HG02943 (cell line): ENCODE measurements around the gene STON1.
"Not testable (repeated sequence)": the region's sequence is repeated elsewhere in the genome, so short reads cannot be mapped to it uniquely, and the experiment has no call there.

Experiments used
- ATAC-seq: cut with Tn5 transposase; IDR thresholded peaks from one replicate; pipeline ENCODE4 v1.9.1; 2021; ENCODE audit warnings: mild to moderate bottlenecking, low read depth, moderate library complexity; ENCODE audit not compliant: unreplicated experiment

The STON1 gene, protein sequence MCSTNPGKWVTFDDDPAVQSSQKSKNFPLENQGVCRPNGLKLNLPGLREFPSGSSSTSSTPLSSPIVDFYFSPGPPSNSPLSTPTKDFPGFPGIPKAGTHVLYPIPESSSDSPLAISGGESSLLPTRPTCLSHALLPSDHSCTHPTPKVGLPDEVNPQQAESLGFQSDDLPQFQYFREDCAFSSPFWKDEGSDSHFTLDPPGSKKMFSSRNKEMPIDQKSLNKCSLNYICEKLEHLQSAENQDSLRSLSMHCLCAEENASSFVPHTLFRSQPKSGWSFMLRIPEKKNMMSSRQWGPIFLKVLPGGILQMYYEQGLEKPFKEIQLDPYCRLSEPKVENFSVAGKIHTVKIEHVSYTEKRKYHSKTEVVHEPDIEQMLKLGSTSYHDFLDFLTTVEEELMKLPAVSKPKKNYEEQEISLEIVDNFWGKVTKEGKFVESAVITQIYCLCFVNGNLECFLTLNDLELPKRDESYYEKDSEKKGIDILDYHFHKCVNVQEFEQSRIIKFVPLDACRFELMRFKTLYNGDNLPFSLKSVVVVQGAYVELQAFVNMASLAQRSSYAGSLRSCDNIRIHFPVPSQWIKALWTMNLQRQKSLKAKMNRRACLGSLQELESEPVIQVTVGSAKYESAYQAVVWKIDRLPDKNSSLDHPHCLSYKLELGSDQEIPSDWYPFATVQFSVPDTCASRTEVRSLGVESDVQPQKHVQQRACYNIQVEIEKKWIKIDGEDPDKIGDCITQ

DNA sequence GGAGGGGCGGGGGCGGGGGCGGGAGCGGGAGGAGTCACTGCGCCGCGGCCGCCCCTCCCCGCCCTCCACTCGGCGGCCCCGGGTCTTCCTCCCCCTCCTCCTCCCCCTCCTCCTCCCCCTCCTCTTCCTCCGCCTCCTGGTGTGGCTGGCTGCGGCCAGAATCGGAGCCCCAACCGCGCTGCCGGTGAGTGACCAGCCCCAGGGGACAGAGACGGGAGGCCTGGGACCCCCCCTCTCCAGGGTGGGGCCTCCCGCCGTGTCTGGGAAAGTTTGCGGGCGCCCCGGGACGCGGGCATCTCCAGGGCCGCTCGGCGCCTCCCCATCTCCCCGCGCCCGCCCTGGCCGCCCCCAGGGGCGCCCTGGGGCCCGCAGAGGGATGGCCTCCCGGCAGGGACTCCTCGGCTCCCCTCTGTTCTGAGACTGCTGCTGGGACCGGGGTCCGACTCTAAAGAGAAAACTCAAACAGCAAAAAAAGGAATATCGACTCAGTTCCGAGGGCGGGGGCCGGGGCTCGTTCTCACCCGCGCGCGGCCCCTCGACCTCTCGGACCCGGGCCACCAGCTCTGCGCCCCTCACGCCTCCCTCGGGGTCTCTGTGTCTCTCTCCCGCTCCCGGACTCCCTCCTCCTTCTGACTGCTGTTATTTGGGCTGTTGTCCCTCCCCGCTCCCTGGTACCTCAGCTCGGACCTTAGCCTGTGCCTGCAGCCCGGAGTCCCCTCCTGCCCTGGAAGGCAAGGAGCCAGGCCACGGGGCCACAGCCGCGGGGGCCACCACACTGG lies at the start of gene STON1:
Gene STON1, plus strand, starts transcription at position 122 of the 779 bp plus-strand sequence. CDS start 50,480 bp downstream, outside the sequence.
- no peak for ATAC-seq

DNA sequence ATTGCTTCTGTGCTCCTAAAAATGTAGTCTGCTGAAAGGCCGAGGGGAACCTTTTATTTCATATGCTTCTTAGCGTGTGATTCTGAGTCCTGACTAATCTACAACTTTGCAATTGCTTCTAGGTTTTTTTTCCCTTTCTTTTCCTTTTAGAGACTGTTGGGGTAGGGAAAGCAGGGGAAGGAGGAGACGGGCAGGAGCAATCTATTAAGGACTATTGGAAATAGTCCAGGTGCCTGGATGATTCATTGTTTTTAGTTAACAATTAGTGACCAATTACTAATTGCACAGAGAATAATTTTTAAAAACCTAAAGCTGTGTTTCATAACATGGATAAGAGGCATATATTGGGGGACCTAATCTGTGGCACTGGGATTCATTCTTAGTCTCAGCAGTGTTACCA lies 49.4 kb upstream of the STON1 start:
- no peak for ATAC-seq

DNA sequence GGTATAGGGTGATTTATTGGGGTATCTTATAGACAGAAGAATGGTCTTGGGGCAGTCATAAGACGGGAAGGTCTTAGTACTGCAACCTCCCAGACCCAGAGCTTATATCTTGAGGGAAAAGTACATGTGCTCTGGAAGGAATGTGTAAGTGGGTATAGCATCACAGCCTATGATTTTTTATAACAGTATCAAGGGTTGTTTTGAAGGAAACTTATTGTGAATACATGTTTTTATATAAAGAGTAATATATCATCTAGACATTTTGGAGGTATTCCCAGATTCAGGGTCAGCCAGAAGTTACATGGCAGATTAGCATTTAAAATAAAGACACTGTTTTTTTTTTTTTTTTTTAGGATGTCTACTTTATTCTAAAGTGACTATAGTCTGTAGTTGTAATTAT lies 47.6 kb upstream of the STON1 start:
- no peak for ATAC-seq

DNA sequence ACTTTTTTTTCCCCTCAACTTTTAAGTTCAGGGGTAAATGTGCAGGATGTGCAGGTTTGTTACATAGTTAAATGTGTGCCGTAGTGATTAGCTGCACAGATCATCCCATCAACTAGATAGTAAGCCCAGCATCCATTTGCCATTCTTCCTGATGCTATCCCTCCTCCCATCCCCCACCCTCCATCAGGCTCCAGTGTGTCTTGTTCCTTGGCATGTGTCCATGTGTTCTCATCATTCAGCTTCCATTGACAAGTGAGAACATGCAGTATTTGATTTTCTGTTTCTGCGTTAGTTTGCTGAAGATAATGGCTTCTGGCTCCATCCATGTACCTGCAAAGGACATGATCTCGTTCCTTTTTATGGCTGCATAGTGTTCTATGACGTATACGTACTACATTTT lies 47.2 kb upstream of the STON1 start:
- ATAC-seq, result no peak

DNA sequence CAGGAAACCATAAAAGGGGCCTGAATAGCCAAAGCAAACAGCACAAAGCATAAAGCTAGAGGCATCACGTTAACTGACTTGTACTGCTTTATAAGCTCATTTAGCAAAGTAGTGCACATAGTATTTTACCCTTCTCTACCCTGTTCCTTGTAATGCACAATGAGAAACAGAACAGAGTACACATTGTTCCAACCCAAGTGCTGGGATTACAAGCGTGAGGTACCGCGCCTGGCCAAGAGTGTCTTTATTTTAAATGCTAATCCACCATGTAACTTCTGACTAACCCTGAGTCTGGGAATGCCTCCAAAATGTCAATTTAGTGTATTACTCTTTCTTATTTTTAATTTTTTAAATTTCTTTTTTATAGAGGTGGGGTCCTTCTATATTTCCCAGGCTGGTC lies 46.4 kb upstream of the STON1 start:
- ATAC-seq, result no peak

DNA sequence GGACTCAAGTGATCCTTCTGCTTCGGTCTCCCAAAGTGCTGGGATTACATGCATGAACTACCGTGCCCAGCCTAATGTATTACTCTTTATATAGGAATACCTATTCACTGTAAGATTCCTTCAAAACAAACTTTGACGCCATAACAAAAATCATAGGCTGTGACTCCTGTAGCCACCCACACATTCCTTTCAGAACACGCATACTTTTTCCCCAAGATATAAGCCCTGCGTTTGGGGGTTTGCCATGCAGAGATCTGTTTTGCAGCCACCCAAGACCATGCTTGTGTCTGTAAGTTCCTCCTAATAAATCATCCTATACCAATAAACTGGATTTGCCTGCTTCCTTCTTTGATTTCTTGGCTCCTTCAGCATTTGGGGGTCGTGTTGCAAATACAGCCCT lies 46.0 kb upstream of the STON1 start:
- ATAC-seq, result no peak

DNA sequence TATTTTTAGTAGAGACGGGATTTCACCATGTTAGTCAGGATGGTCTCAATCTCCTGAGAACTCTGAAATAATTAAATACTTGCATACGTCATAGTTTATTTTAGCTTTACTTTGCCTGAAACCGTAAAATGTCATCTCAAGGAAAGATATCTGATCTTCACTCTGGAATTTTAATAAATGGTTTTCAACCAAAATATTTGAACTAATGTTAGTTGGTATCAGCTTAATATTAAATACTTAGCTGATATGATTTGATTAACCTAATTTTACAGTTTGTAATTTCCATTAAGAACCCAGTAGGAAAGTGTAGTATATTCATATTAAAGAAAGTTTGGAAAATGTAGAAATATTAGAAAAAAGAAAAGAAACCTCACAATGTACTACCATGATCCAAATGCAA lies 41.4 kb upstream of the STON1 start:
- no peak for ATAC-seq

DNA sequence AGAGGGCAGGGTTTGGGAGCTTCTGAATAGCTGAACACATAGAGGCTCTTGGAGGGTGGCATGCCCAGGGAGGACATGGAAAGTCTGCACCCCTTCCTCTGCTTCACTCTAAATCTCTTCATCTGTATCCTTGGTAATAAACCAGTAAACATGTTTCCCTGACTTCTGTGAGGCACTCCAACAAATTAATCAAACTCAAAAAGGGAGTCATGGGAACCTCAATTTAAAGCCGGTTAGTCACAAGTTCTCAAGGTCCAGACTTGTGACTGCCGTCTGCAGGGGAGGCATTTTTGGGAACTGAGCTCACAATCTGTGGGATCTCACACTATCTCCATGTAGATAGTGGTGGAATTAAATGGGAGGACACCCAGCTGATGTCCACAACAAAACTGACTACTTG lies 33.1 kb upstream of the STON1 start:
- no peak for ATAC-seq

DNA sequence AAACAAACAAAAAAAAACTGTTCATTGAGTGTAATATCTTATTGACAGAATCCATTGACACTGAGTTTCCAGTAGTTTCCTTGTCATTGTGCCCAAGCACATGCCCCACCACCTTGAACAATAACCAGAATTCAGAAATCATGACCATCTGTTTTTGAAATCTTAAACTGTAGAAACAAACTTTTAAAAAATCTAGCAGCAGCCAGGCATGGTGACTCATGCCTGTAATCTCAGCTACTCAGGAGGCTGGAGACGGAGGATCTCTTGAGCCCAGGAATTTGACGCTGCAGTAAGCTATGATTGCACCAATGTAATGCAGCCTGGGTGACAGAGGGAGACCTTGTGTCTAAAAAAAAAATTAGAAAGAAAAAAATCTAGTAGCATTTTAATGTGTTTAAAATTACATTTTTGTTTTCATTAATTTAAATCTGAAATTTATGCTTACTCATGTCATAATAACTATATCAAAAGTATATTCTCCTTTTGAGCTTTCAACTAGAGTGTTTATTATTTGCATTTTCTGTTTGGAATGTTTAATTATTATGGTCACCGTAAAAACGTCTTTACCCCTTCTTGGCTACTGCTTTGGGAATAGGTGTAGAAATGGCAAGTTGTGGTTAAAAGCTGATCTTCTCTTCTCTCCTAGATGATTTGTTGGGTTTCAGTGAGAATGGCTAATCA lies 25.2 kb upstream of the STON1 start:
- ATAC-seq, result no peak

DNA sequence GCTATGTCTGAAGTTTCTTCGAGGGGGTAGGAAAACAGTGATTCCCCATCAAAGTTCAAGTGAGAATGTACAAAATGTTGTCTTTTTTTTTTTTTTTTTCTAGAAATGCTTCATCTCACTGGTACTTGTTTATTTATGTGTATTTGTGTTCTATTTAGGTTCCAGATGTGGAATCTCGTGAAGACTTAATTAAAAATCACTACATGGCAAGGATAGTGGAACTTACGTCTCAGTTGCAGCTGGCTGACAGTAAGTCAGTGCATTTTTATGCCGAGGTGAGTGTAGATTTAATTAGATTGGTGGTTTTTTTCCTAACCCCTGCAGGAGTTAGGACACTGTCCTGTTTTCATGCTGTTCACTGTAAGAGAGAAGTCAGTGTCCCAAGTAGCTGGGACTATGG lies 22.8 kb upstream of the STON1 start:
- no peak for ATAC-seq

DNA sequence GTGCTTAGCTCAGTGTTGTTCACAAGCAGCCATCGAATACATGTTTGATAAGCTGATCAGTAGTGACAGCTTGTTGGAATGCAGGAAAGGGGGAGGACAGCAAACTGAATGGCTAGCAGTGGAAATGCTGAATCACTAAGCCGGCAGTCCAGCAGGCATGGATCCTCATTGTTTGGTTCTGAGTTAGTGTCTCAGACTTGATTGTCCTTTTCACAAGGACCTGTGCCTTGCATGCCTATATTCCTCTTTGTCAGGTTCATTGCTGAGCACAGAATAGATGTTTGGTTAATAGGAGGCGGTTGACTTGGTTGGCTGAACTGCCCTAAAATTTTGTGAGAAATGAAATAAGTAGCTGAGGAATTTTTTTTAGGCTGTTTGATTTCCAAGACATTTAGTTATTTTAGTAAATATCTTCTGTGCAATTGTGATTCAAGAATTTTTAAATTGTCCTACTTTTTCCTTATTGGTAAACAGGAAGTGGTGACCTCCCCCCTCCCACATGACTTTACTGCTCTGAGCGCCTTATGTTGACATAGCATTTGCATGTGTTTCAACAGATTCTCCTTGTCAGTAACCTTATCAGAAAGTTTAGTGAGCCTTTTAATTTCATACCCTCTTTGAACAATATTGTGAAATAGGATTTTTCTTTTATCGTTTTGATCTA lies 21.4 kb upstream of the STON1 start:
- ATAC-seq, result no peak

DNA sequence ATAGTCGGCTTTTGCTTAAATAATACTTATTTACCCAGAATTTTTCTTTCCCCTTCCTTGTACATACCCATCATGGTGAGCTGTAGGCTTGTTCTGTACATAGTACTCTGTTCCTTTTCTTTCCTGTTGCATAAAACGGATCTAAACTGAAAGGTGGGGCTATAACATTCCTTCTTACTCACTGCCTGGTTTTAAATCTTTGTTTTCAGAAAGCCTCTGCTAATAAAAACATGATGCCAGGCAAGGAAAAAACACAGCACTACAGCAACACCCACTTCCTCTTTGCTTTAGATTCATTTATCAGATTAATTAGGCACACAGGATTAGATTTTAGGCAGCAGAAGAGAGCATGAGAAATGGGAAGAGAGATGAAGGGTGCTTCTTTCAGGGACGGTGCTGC lies 19.6 kb upstream of the STON1 start:
- ATAC-seq, result no peak

DNA sequence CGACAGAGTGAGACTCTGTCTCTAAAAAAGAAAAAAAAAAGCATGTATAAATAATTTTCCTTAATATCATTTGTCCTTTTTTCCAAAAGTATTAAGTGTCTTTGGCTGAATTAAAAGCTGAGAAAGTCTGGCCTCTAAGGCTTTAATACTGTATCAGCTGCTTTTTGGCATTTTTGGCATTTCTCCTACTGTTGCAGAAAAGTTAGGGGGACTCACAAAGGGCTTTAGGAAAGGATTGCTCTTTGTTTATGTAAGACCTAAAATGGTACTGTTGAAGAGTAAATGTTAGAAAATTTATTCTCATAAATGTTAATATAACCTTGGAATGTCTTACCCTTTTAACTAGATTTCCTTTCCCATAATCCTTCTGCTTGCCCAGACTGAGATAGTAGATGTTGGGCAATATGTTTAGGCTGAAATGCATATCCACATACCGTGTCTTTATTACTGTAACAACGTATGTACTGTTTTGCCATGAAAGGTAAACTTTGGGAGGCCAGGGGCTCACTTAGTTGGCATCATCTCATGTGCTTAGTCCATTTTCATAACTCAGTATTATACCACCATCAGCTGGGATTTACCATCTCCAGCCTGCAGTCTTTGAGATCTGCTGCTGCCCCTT lies 18.0 kb upstream of the STON1 start:
- no peak for ATAC-seq

DNA sequence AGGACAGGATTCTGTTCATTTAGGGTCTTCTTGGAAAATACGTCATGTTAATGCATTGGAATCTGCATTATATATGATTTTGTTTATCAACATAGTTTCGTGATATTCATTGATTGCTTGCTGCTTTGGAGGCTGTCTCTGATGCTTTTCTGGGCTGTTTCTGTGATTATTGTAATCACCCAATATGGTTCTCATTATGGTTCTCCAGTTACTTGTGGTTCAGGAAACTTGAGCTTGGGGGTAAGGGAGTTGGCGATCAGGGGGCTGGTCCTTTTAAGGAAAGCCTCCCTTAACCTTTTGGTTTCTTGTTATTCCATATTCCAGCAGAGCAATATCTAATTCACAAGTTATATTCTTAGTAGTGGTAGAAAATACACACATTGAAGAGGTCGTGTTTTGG lies 17.4 kb upstream of the STON1 start:
- ATAC-seq, result no peak

DNA sequence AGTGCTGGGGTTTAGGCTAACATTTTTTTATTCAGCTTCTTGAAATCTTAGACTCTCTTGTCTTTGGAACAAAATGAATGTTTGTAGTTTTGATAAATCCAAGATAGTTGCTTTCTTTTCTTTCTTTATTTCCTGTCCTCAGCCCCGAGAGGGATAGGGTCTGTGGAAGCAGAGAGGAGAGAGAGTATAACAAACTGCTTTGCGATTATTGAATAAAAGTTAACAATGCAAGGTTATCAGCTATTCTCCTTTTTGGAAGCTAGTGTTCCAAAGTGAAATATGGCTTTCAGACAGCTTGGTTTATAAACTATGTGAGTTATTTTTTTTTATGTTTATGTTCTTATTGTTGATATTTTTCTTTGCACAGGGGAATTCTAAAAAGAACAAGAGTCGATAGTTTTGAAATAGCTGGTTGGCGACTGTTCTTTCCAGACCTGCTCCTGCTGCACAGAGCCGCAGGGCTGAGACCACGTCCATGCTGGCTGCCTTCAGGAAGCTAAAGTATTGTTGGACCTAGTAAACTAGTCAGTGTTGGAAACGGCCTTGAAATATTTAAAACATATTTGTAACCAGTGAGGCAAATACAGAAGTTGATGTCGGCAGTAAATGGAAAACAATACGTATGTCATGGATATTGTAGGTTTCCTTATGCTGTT lies 15.5 kb upstream of the STON1 start:
- ATAC-seq, result no peak

DNA sequence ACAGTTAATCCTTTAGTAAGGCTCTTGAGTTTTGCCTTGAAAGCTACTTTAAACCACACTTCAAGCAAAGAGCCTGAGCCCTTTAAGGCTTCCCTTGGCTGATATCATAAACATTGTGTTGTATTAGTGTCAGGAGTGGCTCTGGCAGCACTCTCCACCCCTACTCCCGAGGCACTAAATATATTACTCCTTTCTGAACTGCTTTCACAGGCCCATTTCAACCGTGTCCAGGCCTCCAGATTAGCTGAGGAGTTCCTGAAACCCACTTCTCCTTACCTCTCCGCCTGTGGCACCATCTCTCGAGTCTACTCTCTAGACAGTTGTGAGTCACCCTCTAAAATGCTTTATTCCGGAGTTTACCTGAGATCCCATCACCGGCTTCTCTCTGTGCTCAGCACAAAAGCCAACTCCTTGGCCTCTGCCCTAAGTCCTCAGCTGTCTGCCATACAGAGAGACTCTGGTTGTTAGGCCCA lies 14.4 kb upstream of the STON1 start:
- ATAC-seq, result no peak

DNA sequence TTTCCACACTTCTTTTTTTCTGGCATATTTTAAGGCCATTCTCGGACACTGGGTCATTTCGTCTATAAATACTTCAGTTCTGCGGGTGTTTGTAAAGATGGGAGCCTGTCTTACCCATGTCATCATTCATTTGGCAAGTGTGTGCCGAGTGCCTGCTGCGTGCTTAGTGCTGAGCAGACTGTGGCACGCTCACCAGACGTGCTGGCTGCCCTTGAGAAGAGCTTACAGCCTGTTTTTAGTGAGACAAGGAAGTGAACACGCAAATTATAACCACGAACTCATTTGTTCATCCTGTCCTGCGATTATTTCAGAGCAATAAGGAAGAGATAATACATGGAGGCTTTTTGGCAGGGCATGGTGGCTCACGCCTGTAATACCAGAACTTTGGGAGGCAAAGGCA lies 10.4 kb upstream of the STON1 start:
- ATAC-seq, result no peak

DNA sequence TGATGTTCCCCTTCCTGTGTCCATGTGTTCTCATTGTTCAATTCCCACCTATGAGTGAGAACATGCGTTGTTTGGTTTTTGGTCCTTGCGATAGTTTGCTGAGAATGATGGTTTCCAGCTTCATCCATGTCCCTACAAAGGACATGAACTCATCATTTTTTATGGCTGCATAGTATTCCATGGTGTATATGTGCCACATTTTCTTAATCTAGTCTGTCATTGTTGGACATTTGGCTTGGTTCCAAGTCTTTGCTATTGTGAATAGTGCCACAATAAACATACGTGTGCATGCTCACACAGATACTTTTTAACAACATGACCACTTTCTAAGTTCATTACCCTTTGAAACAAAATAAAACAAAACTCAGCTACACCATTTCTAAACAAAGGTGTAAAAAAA lies 5.2 kb upstream of the STON1 start:
- ATAC-seq, result not testable (repeated sequence)

DNA sequence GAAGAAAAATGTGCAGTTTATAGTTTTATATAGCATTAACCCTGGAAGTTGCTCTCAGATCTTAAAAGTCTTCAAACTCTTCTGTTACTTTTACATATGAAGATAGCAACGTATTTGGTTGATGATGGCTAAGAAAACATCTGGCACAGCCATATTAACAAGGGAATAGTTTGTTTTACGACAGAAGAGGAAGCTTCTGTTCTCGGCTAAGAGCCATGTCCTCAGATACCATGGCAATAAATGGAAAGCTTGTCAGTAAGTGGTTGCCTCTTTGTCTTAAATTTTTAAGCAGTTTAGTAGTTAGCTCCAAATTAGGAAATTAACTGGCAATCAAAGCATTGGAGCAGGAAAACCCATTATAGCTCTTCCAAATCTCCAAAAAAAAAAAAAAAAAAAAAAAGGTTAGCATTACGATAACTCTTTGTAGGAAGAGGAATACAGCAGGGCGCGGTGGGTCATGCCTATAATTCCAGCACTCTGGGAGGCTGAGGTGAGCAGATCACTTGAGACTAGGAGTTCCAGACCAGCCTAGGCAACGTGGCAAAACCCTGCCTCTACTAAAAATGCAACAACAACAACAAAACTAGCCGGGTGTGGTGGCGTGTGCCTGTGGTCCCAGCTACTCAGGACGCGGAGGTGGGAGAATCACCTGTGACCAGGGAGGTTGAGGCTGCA lies 4.5 kb upstream of the STON1 start:
- no peak for ATAC-seq
